A204.1 (cell line): ENCODE results near the gene FBXO17.

Experiments
- FAIRE-seq: peaks from 2 replicates; lab custom pipeline; 2012; peaks lifted over from hg19 to GRCh38; lab: Jason Lieb, UNC

The FBXO17 gene

GRCh38 chr19:38915329-38916321 is 59.9 kb downstream of the FBXO17 start:
- FAIRE-seq, result no peak

DNA sequence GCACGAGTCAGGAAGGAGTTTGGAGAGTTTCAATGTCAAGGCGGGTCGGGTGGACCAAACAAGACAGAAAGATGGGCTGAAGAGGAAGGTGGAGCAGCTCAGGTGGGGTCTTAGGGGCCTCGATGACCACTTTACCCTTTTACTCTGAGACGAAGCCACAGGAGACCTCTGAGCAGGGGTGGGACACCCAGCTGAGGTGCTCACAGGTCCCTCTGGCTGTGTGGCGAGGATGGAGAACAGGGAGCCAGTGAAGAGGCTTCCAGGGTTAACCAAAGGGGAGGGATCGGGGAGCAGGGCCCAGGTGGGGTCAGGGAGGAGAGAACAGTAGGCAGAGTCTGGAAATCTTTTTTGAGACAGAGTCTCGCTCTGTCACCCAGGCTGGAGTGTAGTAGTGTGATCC is 61.6 kb downstream of the FBXO17 start:
- no peak for FAIRE-seq

- FAIRE-seq, result no peak
Observed at GRCh38 chr19:38912600-38913514, 62.7 kb downstream of the FBXO17 start.

DNA sequence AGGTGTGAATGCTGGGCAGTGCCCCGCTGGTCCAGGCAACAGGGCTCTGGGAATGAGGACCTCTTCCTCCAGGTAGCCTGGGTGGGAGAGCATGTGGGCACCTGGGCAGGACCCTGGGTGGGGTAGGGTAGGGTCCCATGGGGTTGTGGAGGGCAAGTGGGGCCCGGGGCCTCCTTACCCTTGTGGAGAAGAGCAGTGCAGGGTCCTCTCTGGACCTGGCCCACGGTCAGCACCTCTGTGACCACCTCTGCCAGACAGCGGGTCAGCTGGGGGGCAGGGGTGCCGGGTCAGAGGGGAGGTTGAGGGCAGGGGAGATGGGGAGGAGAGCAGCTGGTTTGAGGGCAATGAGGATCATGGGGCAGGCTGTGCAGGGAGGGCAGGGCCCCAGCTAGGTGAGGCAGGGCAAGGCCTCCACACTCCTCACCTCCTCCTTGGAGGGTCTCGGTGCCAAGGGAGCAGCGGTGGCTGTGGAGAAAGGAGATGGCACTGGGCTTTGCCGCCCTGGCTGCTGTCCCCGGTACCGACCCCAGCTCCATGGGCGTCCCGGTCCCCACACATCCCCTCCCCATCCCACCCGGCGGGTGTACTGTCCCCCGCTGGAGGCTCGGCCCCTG is 64.0 kb downstream of the FBXO17 start:
- FAIRE-seq, result no peak

- FAIRE-seq, result no peak
Observed at GRCh38 chr19:38910488-38910887, 65.1 kb downstream of the FBXO17 start.

GRCh38 chr19:38908911-38909310 is 66.6 kb downstream of the FBXO17 start:
- FAIRE-seq, result no peak

GRCh38 chr19:38907670-38908069 is 67.9 kb downstream of the FBXO17 start:
- no peak for FAIRE-seq

DNA sequence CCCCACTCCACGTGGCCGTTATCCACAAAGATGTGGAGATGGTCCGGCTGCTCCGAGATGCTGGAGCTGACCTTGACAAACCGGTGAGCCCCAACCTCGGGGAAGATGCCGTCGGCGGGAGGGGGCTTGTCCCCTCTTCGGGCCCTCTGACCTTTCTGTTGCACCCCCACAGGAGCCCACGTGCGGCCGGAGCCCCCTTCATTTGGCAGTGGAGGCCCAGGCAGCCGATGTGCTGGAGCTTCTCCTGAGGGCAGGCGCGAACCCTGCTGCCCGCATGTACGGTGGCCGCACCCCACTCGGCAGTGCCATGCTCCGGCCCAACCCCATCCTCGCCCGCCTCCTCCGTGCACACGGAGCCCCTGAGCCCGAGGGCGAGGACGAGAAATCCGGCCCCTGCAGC is 68.3 kb downstream of the FBXO17 start:
- no peak for FAIRE-seq

DNA sequence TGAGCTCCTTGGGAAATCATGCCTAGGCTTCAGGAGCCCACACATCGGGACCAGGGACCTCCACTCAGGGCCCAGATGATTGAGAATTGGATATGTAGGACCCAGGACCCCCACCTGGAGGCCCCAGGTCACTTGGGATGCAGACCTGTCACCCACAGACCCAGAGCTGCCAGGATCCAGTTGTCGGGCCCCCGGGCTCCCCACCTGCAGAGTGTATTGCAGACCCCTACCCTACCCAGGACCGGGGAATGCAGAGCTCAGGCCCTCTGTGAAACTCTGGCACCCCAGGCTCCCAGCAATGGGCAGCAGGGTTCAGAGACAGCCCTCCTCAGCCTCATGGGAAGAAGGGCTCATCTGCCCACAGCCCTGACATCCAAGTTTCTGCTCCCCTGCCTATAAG is 69.9 kb downstream of the FBXO17 start:
- FAIRE-seq, result no peak

DNA sequence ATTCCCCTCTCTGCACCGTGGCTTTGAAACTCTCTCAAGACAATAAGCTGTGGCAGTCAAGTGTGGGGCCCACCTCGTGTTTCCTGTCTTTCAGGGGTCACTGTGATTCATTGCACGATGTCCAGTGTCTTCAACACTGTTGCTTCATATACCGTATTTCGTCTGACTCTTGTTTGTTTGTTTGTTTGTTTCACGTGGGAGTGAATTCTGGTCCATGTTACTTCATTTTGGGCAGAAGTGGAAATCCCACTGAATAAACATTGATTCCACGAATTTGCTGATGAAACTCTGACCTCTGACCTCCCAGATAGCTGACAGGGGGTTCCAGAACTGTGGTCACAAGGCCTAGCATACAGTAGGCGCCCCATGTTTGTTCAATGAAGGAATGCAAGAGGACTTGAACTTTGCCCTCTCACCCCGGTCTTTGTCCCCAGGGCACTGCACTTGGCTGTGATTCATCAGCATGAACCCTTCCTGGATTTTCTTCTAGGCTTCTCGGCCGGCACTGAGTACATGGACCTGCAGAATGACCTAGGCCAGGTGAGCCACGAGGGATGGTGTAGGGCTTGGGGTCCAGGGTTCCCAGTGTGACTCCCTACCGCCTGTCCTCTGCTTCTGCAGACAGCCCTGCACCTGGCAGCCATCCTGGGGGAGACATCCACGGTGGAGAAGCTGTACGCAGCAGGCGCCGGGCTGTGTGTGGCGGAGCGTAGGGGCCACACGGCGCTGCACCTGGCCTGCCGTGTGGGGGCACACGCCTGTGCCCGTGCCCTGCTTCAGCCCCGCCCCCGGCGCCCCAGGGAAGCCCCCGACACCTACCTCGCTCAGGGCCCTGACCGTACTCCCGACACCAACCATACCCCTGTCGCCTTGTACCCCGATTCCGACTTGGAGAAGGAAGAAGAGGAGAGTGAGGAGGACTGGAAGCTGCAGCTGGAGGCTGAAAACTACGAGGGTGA is 70.7 kb downstream of the FBXO17 start:
- no peak for FAIRE-seq

- no peak for FAIRE-seq
Observed at GRCh38 chr19:38901683-38902082, 73.9 kb downstream of the FBXO17 start.

- no peak for FAIRE-seq
Observed at GRCh38 chr19:38900743-38901190, 74.8 kb downstream of the FBXO17 start.

- no peak for FAIRE-seq
Observed at GRCh38 chr19:38900202-38900629, 75.3 kb downstream of the FBXO17 start.

GRCh38 chr19:38899447-38900201 is 75.9 kb downstream of the FBXO17 start, which contains the start of the genes NFKBIB and SIRT2:
Gene NFKBIB (plus strand): TSS chr19:38899969. CDS start chr19:38900033, 64 bp downstream.
Gene SIRT2 (minus strand): TSS chr19:38899618. CDS start chr19:38899521, 97 bp downstream.
- peak; percentile 99 for FAIRE-seq

DNA sequence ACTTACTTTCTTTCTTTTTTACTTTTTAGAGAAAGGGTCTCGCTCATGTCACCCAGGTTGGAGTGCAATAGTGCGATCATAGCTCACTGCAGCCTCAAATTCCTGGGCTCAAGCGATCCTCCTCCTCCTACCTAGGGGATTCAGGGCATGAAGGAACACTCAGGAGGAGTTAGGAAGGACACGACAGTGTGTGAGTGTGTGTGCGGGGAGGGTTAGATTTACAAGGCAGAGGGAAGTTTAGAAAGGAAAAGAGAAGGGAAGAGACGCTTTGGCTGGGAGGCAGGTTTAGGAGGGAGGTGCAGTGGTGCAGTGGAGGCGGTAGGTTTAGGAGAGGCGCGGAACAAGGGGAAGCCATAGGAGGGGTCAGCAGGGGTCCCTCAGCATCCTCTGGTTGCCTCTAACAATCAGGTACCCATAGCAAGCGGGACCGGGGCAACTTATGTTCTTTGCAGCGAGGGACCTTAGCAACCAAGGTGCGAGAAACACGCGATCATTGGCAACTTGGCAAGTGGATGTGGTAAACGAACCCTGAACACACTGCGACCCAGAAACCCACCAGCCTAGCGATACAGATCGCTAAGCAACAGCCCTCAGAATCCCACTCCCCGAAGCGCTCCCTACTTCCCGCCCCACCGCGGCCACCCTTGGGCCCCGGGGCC is 76.6 kb downstream of the FBXO17 start:
- FAIRE-seq, result no peak

DNA sequence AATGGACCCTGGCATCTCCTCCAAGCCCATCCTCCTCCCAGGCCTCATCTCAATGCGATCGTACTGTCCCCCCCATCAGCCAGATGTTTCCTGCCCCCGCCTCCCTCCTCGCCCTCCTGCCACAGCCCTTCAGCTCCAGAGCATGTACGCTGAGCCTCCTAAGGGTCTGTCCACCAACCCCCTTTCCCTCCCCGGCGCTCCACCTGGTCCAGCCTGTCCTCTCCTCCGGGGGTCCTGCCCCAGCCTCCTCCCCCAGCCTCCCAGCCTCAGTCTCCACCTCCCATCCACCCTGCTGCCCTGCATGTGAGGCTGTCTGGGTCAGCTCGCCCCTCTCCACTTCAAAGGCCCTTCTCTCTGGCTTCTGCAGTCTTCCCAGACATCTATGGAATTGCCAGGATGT is 80.6 kb downstream of the FBXO17 start:
- no peak for FAIRE-seq

- no peak for FAIRE-seq
Observed at GRCh38 chr19:38893341-38893771, 82.2 kb downstream of the FBXO17 start.

- no peak for FAIRE-seq
Observed at GRCh38 chr19:38892841-38893240, 82.7 kb downstream of the FBXO17 start.

DNA sequence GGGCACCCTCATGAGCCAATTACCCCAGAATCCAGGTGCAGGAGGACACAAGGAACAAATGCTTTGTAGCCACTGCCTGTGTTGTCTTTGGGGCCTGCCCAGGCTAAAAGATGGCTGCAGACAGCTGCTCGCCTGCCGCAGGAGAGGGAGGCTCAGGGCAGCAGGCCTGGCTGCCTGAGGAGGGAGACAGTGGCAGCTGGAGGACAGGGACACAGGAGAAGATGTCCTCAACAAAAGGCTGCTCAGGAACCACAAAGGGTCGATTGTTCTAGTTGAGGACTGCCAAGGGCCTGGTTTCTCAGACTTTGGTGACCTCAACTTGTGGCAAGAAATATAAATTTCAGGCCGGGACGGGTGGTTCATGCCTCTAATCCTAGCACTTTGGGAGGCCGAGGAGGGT is 83.8 kb downstream of the FBXO17 start:
- FAIRE-seq, result no peak
